Activated CD8-positive, alpha-beta memory T cell treated with anti-CD3 and anti-CD28 coated beads, Interleukin-2, amount 10 ng/mL, durations not matched to agents 7 days and 5 days (primary cell): ENCODE measurements around the gene RPLP1. TPM values are rescaled to one million over a fixed set of nuclear protein-coding genes. Genes with fewer than 3 reads are reported as not detected.

Experiments
- ATAC-seq: fragments of 150-1000 bp; cut with Tn5 transposase; one replicate; pipeline ENCODE4 v1.10.0; 2021; ENCODE audit warnings: moderate library complexity
- CTCF ChIA-PET: fragments of 350-600 bp; sonication (Branson Sonifier 250); formaldehyde crosslinking; loops from one replicate; lab custom pipeline; 2021; ENCODE audit warnings: antibody characterized with exemption; lab: Charles Lee
- DNase-seq: peaks from one replicate; pipeline ENCODE4 v3.0.0-alpha.2; 2020
- H3K27ac Mint-ChIP-seq: one replicate; pipeline ENCODE4 v1.8.0; 2021; ENCODE audit warnings: mild to moderate bottlenecking, mixed read lengths
- H3K27me3 Mint-ChIP-seq: one replicate; pipeline ENCODE4 v1.8.0; 2021; ENCODE audit warnings: mixed read lengths
- H3K36me3 Mint-ChIP-seq: one replicate; pipeline ENCODE4 v1.8.0; 2021; ENCODE audit warnings: mild to moderate bottlenecking, mixed read lengths
- H3K4me1 Mint-ChIP-seq: one replicate; pipeline ENCODE4 v1.8.0; 2021; ENCODE audit warnings: mixed read lengths
- H3K4me3 Mint-ChIP-seq: one replicate; pipeline ENCODE4 v1.8.0; 2021; ENCODE audit warnings: mild to moderate bottlenecking, moderate library complexity, mixed read lengths
- H3K9me3 Mint-ChIP-seq: one replicate; pipeline ENCODE4 v1.8.0; 2022; ENCODE audit warnings: low read depth, mixed read lengths
- total RNA-seq, 2 experiments: library from RNA; stranded (reverse); gene quantifications; one replicate each; pipeline ENCODE4 v1.2.3, GENCODE V29; 2021

Gene RPLP1
- total RNA-seq, 2 experiments from 2014 or later = 1,405 to 1,605 TPM

DNA sequence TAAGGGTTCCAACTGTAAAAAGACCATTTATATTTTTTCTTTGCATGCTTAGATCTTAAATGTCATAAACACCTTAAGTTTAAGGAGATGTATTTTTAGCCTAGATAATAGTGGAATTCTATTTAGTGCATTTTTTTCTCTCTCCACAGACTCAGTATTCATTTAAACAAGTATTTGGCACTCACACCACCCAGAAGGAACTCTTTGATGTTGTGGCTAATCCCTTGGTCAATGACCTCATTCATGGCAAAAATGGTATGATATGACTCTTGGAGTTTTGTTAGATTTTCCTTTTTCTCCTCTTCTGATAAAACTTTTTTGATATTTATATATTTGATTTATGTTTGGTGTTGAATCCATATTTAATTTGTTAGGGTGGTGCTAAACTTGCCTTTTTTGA, 31.1 kb upstream of the RPLP1 start:
- H3K4me3 Mint-ChIP-seq = no peak overlapping the region
- CTCF ChIA-PET = no interaction called here
- no peak for DNase-seq
- peaks cover 60% of the 10 kb centered on the region for H3K36me3 Mint-ChIP-seq
- H3K27me3 Mint-ChIP-seq = no peaks in the 10 kb centered on the region
- peaks cover 4% of the 10 kb centered on the region for H3K4me1 Mint-ChIP-seq
- H3K27ac Mint-ChIP-seq = no peak overlapping the region
- ATAC-seq = no peak
- no peaks in the 10 kb centered on the region for H3K9me3 Mint-ChIP-seq

DNA sequence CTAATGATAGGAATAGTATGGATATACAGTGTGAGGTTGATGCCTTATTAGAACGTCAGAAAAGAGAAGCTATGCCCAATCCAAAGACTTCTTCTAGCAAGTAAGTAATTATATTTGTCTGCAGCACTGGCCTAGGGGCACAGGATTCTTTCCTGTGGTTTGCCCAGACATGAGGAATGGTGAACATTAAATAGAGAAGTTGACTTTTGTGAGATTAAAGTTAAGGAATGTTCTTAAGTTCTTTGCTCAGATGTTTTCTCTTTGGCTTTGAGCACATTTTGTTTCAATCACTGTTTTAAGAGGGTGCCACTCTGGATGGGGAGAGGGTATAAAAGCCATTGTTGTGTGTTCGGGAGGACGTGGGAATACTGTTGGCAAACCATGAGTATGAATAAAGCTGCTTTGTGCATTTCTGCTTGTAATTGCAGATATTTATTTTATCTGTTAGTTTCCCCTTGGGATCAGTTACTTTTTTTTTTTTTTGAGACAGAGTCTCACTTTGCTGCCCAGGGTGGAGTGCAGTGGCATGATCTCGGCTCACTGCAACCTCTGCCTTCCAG, 30.2 kb upstream of the RPLP1 start:
- H3K27me3 Mint-ChIP-seq = no peaks in the 10 kb centered on the region
- peaks cover 60% of the 10 kb centered on the region for H3K36me3 Mint-ChIP-seq
- DNase-seq (no peak), ATAC-seq (no peak)
- peaks cover 4% of the 10 kb centered on the region for H3K4me1 Mint-ChIP-seq
- H3K4me3 Mint-ChIP-seq = no peak overlapping the region
- H3K9me3 Mint-ChIP-seq = no peaks in the 10 kb centered on the region
- CTCF ChIA-PET = no interaction called here
- no peak overlapping the region for H3K27ac Mint-ChIP-seq

DNA sequence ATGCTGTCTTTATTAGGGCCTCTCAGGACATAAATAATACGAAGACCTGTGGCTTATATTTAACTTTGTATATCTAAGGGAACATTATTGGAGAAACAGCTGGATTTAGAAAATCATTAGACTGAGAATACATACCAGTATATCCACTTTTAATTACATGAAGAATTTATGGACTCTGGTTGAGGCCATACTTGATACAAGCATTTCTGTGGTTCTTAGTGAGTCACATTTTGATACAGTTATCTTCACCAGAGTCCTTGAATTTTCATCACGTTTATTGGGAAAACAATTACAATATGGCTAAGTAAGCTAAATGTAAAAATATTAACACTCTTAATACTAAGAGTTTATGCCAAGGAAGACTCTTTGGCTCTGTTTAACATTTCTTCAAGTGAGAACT, 28.6 kb upstream of the RPLP1 start:
- DNase-seq = no peak
- no peaks in the 10 kb centered on the region for H3K27me3 Mint-ChIP-seq
- peaks cover 1% of the 10 kb centered on the region for H3K4me1 Mint-ChIP-seq
- H3K9me3 Mint-ChIP-seq = no peaks in the 10 kb centered on the region
- H3K27ac Mint-ChIP-seq = no peak overlapping the region
- CTCF ChIA-PET = no interaction called here
- H3K36me3 Mint-ChIP-seq = peaks cover 61% of the 10 kb centered on the region
- H3K4me3 Mint-ChIP-seq = no peak overlapping the region
- ATAC-seq = no peak

DNA sequence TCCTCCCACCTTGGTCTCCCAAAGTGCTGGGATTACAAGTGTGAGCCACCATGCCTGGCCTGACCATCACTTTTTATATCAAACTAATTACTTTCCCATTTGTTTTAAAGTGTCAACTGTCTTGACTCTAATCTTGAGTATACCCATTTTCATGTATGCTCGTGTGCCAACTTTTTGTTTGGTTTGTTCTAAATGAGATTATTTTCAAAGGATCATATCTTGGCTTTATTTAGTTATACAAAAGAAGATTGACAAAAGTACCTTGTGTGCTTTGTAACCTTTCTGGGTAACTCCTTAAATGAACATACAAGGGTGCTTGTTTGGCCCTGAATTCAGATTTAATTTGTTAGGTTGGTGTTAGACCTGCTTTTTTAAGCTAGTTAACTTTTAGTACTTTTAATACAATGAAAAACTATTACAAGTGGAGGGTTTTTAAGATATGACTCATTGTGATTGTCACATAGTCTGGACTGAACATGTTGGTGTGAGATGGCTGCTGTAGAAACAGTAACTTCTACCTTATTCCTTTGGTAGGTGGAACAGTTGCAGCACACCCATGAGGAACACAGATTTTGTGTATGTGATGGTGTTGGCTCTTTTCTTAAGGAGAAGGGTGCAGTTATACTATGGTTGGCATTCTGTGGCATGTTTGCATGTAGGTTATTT, 27.7 kb upstream of the RPLP1 start:
- no peak for ATAC-seq
- DNase-seq = no peak
- CTCF ChIA-PET = interaction anchor here (0.7 kb wide), 1 partner anchor 11 kb away, joined by 4 read pairs; the partner anchor contains the start of gene KIF23

DNA sequence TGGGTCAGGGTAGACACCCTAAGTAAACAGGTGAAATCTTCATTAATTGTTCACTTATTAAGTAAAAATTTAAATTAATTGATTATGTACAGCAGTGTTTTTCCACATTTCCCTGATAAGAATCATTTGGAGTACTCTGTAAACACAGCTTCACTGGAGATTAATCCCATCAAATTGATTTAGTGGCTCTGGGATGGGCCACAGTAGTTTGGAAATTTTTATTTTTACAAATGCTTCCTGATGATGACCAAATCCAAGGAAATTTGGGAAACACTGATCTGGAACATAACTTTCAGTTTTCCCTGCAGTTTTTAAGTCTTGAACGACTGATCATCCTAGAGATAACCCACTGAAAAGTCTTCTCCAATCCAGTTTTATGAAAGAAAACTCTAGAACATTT, 18.8 kb upstream of the RPLP1 start:
- CTCF ChIA-PET = interaction anchor here (1.1 to 1.5 kb wide), 2 partner anchors 19 to 29 kb away, joined by 3 to 5 read pairs; partner anchors contain the start of gene KIF23
- peaks cover 70% of the 10 kb centered on the region for H3K36me3 Mint-ChIP-seq

More for the DNA sequence above, 27.7 kb upstream of the RPLP1 start:
- Mint-ChIP-seq H3K36me3 (peaks cover 61% of the 10 kb centered on the region), H3K9me3 (no peaks in the 10 kb centered on the region), H3K4me3 (no peak overlapping the region), H3K4me1 (peaks cover 1% of the 10 kb centered on the region), H3K27me3 (no peaks in the 10 kb centered on the region), H3K27ac (no peak overlapping the region)

DNA sequence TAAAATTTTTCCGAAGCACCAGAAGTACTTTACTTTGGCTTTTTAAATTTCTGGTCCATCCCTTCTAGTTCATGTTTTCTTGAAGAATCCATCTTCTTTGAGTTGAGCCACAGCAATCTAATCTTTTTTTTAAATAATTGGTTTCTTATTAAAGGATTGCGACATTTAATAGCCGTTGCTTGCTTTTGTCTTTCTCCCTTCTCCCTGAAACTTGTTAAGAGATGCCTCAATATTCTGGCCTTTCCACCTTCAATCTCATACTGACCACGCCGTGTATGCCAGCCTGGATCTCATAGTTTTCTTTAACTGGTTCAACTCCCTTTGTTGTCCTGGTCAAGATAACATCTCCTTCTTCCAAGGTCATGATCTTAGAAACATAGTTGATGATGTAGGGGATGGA, 18.4 kb upstream of the RPLP1 start:
- H3K4me3 Mint-ChIP-seq = no peak overlapping the region
- H3K36me3 Mint-ChIP-seq = peaks cover 66% of the 10 kb centered on the region
- DNase-seq = no peak
- no peak for ATAC-seq
- no peaks in the 10 kb centered on the region for H3K4me1 Mint-ChIP-seq
- CTCF ChIA-PET = interaction anchor here (1.1 kb wide), 1 partner anchor 20 kb away, joined by 3 read pairs; the partner anchor contains the start of gene KIF23
- no peaks in the 10 kb centered on the region for H3K27me3 Mint-ChIP-seq
- H3K27ac Mint-ChIP-seq = no peak overlapping the region
- H3K9me3 Mint-ChIP-seq = no peaks in the 10 kb centered on the region

More for the DNA sequence above, 18.8 kb upstream of the RPLP1 start:
- Mint-ChIP-seq H3K4me1 (no peaks in the 10 kb centered on the region), H3K27me3 (no peaks in the 10 kb centered on the region), H3K27ac (no peak overlapping the region), H3K4me3 (no peak overlapping the region), H3K9me3 (no peaks in the 10 kb centered on the region)
- no peak for DNase-seq
- no peak for ATAC-seq

DNA sequence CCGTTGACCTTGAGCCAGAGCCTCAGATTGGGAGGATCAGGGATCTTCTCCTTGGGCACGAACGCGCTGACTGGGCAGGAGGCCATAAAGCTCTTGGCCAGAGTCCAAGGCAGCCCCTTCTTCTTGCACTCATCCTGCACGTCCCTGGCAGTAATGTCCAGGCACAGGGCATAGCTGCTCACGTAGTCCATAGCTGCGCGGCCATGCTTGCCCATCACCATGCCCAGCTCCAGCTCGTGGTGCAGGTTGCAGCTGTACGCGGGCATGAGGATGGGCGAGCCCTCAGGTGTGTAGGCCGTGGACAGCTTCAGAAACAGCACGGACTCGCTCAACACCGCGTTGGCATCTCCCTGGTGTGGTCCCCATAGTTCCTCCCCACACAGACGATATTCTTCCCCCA, 17.9 kb upstream of the RPLP1 start:
- no peaks in the 10 kb centered on the region for H3K4me1 Mint-ChIP-seq
- ATAC-seq (no peak), DNase-seq (no peak)
- no peaks in the 10 kb centered on the region for H3K9me3 Mint-ChIP-seq
- H3K36me3 Mint-ChIP-seq = peaks cover 69% of the 10 kb centered on the region
- CTCF ChIA-PET = no interaction called here
- no peaks in the 10 kb centered on the region for H3K27me3 Mint-ChIP-seq
- no peak overlapping the region for H3K4me3 Mint-ChIP-seq
- no peak overlapping the region for H3K27ac Mint-ChIP-seq

DNA sequence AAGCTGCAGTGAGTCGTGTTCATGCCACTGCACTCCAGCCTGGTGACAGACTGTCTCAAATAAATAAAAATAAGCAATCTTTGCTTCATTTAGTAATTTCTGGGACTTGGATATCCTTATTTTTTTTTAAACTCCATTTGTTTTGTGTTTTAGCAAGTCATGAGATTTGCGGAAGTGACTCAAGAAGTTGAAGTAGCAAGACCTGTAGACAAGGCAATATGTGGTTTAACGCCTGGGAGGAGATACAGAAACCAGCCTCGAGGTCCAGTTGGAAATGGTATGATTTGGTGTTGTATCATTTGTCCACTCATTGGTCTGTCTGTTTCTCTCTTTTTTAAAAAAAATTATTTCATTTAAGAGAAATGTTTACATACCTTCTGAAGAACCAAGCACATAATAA, 16.6 kb upstream of the RPLP1 start:
- no peak for DNase-seq
- Mint-ChIP-seq H3K36me3 (peaks cover 69% of the 10 kb centered on the region), H3K27ac (no peak overlapping the region), H3K4me1 (no peaks in the 10 kb centered on the region), H3K27me3 (no peaks in the 10 kb centered on the region), H3K9me3 (no peaks in the 10 kb centered on the region), H3K4me3 (no peak overlapping the region)
- no peak for ATAC-seq
- CTCF ChIA-PET = interaction anchor here (0.7 kb wide), 1 partner anchor 16 kb away, joined by 7 read pairs; no protein-coding TSS in a partner anchor

DNA sequence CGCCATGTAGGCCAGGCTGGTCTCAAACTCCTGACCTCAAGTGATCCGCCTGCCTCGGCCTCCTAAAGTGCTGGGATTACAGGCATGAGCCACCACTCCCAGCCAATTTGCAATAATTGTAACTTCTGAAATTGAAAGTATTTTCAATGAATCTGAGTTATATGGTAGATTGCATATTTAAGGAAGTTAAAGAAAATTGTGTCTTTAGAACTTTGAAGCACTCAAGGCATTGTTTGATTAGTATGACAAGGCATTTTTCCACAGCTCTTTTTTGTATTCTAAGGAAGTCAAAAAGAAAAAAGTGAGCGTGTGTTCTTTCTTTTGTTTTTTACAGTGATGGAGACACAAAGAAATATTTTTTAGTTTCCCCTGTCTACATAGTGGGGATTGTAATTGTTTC, 15.7 kb upstream of the RPLP1 start:
- DNase-seq (no peak), ATAC-seq (no peak)
- CTCF ChIA-PET = interaction anchor here (0.7 to 1.2 kb wide), 3 partner anchors 15 to 379 kb away, joined by 3 to 7 read pairs (median 3); partner anchors contain the start of gene RPLP1
- Mint-ChIP-seq H3K4me3 (no peak overlapping the region), H3K9me3 (no peaks in the 10 kb centered on the region), H3K27me3 (no peaks in the 10 kb centered on the region), H3K27ac (no peak overlapping the region), H3K36me3 (peaks cover 72% of the 10 kb centered on the region), H3K4me1 (no peaks in the 10 kb centered on the region)

DNA sequence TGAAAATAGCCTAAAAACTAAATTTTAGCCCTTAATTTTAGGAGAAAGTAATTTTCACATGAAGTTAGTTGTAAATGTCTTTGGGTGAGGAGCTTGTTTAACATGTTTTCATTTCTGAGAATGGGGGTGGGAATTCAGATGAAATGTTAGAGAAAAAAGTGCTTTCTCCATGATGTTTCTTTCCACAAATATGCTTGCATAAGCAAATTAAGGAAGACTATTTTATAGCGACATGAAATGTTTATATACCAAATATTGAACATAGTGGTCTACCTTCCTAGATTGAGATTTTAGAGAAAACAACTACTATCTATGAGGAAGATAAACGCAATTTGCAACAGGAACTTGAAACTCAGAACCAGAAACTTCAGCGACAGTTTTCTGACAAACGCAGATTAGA, 13.0 kb upstream of the RPLP1 start:
- peaks cover 74% of the 10 kb centered on the region for H3K36me3 Mint-ChIP-seq
- no peak overlapping the region for H3K4me3 Mint-ChIP-seq
- no peaks in the 10 kb centered on the region for H3K9me3 Mint-ChIP-seq
- DNase-seq (no peak), ATAC-seq (no peak)
- CTCF ChIA-PET = interaction anchor here (1.2 kb wide), 1 partner anchor 19 kb away, joined by 3 read pairs; no protein-coding TSS in a partner anchor
- H3K27me3 Mint-ChIP-seq = no peaks in the 10 kb centered on the region
- H3K4me1 Mint-ChIP-seq = peaks cover 16% of the 10 kb centered on the region
- no peak overlapping the region for H3K27ac Mint-ChIP-seq

DNA sequence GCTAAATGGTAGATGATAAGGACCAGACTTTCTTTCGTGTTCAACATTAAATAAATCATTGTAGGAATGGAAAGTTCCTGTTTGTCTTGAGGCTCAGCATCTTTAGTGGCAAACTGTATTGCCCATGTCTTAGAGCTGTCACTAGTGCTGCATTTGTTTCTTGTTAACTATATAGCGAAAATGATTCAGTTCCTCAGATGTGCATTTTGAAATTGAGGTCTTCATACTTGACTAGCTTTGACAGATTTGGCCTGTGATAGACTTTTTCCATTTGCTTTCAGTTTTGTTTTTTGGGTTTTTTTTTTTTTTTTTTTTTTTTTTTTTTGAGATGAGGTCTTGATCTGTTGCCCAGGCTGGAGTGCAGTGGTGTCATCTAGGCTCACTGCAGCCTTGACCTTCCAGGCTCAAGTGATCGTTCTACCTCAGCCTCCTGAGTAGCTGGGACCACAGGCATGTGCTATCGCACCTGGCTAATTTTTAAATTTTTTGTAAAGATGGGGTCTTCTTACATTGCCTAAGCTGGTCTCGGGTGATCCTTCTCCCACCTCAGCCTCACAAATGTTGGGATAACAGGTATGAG, 9.5 kb upstream of the RPLP1 start:
- H3K4me3 Mint-ChIP-seq = peak overlapping the region; percentile 23
- CTCF ChIA-PET = interaction anchor here (0.6 to 1.8 kb wide), 3 partner anchors 9 to 150 kb away, joined by 3 to 11 read pairs (median 5); partner anchors contain the start of gene RPLP1
- H3K27ac Mint-ChIP-seq = peak overlapping the region; percentile 60
- peaks cover 77% of the 10 kb centered on the region for H3K36me3 Mint-ChIP-seq
- no peaks in the 10 kb centered on the region for H3K27me3 Mint-ChIP-seq
- no peaks in the 10 kb centered on the region for H3K9me3 Mint-ChIP-seq
- H3K4me1 Mint-ChIP-seq = peaks cover 16% of the 10 kb centered on the region
- DNase-seq (no peak), ATAC-seq (peak; percentile 77)

DNA sequence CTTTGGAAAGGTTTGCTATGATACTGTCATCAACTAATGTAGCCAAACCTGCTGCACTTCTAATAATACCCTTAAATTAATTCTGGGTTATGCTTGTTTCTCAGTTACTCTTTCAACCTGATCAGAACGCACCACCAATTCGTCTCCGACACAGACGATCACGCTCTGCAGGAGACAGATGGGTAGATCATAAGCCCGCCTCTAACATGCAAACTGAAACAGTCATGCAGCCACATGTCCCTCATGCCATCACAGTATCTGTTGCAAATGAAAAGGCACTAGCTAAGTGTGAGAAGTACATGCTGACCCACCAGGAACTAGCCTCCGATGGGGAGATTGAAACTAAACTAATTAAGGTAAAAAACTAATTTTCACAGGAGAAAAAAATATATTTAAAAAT, 7.9 kb upstream of the RPLP1 start:
- H3K36me3 Mint-ChIP-seq = peaks cover 78% of the 10 kb centered on the region

DNA sequence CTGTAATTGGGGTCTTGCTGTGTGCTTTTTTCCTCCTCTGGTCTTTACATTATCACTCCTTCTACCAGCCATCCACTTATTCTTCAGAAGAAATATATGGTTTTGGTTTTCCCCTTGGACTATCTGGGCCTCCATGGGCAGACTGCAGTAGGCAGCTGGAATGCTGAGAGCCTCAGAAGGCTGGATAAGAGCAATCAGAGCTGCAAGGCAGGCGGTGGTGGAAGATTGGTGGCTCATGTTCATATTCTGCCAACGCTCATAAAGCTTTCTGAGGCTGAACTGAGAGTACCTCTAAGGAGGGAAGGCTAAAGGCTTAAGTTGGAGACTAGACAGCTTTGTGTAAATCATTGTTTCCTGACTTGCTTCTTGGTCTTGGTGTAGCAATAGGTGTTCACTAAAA, 5.7 kb upstream of the RPLP1 start:
- DNase-seq (no peak), ATAC-seq (no peak)
- H3K27me3 Mint-ChIP-seq = no peaks in the 10 kb centered on the region
- H3K4me3 Mint-ChIP-seq = no peak overlapping the region
- H3K36me3 Mint-ChIP-seq = peaks cover 57% of the 10 kb centered on the region
- CTCF ChIA-PET = interaction anchor here (1.7 kb wide), 1 partner anchor 16 kb away, joined by 5 read pairs; no protein-coding TSS in a partner anchor
- H3K9me3 Mint-ChIP-seq = no peaks in the 10 kb centered on the region
- no peak overlapping the region for H3K27ac Mint-ChIP-seq
- H3K4me1 Mint-ChIP-seq = peaks cover 22% of the 10 kb centered on the region

More for the DNA sequence above, 7.9 kb upstream of the RPLP1 start:
- no peaks in the 10 kb centered on the region for H3K9me3 Mint-ChIP-seq
- ATAC-seq = no peak
- no peaks in the 10 kb centered on the region for H3K27me3 Mint-ChIP-seq
- H3K27ac Mint-ChIP-seq = no peak overlapping the region
- H3K4me3 Mint-ChIP-seq = no peak overlapping the region
- CTCF ChIA-PET = interaction anchor here (0.9 kb wide), 1 partner anchor 12 kb away, joined by 3 read pairs; no protein-coding TSS in a partner anchor
- DNase-seq = no peak
- H3K4me1 Mint-ChIP-seq = peaks cover 16% of the 10 kb centered on the region
